ENCODE measurements around the gene ASB2.

DNA sequence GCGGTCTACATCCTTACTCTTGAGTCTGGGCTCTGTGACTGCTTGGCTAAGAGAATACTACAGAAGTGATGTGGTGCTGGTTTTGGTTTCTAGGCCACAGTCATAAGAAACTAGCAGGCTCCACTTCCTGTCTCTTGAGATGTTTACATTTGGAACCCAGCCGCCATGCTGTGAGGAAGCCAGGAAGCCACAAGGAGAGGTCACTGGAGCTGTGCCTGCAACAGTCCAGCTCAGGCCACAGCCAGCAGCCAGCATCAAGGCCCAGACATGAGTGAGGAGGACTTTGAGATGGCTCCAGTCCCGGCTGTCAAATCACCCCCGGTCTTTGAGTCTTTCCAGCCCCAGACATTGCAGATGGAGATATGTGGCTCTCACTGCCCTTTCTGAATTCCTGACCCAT, 62.1 kb downstream of the ASB2 start:
- TF ChIP-seq, protein P1, sequence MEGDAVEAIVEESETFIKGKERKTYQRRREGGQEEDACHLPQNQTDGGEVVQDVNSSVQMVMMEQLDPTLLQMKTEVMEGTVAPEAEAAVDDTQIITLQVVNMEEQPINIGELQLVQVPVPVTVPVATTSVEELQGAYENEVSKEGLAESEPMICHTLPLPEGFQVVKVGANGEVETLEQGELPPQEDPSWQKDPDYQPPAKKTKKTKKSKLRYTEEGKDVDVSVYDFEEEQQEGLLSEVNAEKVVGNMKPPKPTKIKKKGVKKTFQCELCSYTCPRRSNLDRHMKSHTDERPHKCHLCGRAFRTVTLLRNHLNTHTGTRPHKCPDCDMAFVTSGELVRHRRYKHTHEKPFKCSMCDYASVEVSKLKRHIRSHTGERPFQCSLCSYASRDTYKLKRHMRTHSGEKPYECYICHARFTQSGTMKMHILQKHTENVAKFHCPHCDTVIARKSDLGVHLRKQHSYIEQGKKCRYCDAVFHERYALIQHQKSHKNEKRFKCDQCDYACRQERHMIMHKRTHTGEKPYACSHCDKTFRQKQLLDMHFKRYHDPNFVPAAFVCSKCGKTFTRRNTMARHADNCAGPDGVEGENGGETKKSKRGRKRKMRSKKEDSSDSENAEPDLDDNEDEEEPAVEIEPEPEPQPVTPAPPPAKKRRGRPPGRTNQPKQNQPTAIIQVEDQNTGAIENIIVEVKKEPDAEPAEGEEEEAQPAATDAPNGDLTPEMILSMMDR (conservative IDR thresholded peaks at IDR 0.05), result no peak
- no peak for TF ChIP-seq ZFX (IDR thresholded peaks at IDR 0.05)
